Measurements from ENCODE around the gene ATP11A. TPM values are rescaled to one million over a fixed set of nuclear protein-coding genes. Genes with fewer than 3 reads are reported as not detected.
"Not testable (repeated sequence)": the region's sequence is repeated elsewhere in the genome, so short reads cannot be mapped to it uniquely, and the experiment has no call there.

ATP11A gene
- total RNA-seq, 3 donors from 2014 or later = 22.1 to 27.2 (median 26.8) TPM

DNA sequence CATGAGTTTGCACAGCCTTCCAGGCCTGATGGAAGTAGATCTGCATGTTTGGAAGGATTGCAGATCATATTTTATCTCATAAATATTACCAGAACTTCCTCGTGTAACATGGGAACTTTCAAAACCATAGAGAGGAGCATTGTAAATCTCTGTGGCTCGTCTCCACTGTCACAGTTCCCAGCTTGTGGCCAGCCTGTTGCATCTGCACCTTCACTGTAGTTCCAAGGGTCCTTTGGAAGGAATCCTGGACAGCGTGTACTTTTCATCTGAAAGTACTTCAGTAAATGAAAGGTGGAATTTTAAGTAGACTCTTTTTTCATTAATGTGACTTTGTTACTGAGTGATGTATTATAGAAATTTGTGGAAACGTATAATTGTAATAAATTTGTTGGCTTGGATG is 105.4 kb downstream of the ATP11A start:
- Histone ChIP-seq H3K4me3 (no peak overlapping the region), H3K27me3 (no peaks in the 10 kb centered on the region), H3K27ac (no peak overlapping the region), H3K9me3 (no peaks in the 10 kb centered on the region), H3K36me3 (no peaks in the 10 kb centered on the region), H3K4me1 (no peaks in the 10 kb centered on the region)
- TF ChIP-seq CTCF (IDR thresholded peaks at IDR 0.05) (no peak), POLR2A (IDR thresholded peaks at IDR 0.05) (no peak), POLR2AphosphoS5 (IDR thresholded peaks at IDR 0.05) (no peak)
- DNase-seq (ENCODE audit: low spot score in 2 of 2) = no peak
- intact Hi-C loops (cut with DNase I; ENCODE audit: low total_unique reads) = no loop called here

DNA sequence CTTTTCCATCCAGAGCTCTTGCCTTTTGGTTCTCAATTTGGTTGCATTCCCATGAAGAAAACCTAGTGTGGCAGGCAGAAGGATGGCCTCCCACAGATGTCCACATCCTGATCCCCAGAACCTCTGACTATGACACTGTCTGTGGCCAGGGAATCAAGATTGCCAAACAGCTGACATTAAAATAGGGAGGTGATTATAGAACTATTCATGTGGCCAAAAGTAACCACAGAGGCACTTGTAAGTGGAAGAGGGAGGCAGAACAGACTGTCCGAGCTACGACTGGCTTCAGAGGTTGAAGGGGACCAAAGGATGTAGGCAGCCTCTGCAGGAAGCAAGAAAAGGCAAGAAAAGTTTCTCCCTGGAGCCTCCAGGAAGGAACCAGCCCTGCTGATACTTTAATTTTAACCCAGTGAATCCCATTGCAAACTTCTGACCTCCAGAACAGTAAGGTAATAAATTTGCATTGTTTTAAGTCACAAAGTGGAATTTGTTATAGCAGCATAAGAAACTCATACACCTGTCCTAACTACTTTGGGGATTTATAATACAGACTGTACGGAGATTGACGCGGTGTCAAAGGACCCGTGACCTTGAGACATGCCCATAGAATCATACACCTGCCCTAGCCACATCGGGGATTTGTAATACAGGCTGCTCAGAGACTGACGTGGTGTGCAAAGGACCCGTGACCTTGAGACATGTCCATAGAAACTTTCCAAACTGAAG is 106.5 kb downstream of the ATP11A start:
- intact Hi-C loops (cut with DNase I; ENCODE audit: low total_unique reads) = no loop called here
- no peak overlapping the region for H3K27ac ChIP-seq
- no peaks in the 10 kb centered on the region for H3K9me3 ChIP-seq
- no peaks in the 10 kb centered on the region for H3K27me3 ChIP-seq
- H3K36me3 ChIP-seq = no peaks in the 10 kb centered on the region
- no peaks in the 10 kb centered on the region for H3K4me1 ChIP-seq
- DNase-seq (ENCODE audit: low spot score in 2 of 2) = no peak
- no peak overlapping the region for H3K4me3 ChIP-seq
- no peak for TF ChIP-seq POLR2A (IDR thresholded peaks at IDR 0.05)
- TF ChIP-seq POLR2AphosphoS5 (IDR thresholded peaks at IDR 0.05) = no peak
- no peak for TF ChIP-seq CTCF (IDR thresholded peaks at IDR 0.05)

DNA sequence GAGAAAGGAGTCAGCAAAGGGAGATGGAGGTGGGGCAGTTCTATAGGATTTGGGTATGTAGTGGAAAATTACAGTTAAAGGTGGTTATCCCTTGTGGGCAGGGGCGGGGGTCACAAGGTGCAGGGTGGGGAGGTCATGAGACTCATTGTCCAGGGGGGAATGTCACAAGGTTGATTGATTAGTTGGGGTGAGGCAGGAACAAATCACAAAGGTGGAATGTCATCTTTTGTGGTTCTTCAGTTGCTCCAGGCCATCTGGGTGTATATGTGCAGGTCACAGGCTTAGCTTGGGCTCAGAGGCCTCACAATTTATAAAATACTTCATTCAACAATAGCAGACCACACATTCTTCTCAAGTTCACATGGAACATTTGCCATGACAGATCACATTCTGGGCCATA is 109.6 kb downstream of the ATP11A start:
- no peak for TF ChIP-seq CTCF (IDR thresholded peaks at IDR 0.05)
- TF ChIP-seq POLR2AphosphoS5 (IDR thresholded peaks at IDR 0.05) = no peak
- no peak for TF ChIP-seq POLR2A (IDR thresholded peaks at IDR 0.05)
- no peaks in the 10 kb centered on the region for H3K36me3 ChIP-seq
- no peaks in the 10 kb centered on the region for H3K27me3 ChIP-seq
- H3K4me3 ChIP-seq = no peak overlapping the region
- intact Hi-C loops (cut with DNase I; ENCODE audit: low total_unique reads) = no loop called here
- no peaks in the 10 kb centered on the region for H3K9me3 ChIP-seq
- no peaks in the 10 kb centered on the region for H3K4me1 ChIP-seq
- DNase-seq (ENCODE audit: low spot score in 2 of 2) = no peak
- H3K27ac ChIP-seq = no peak overlapping the region

- H3K36me3 ChIP-seq = no peaks in the 10 kb centered on the region
- H3K27ac ChIP-seq = no peak overlapping the region
- TF ChIP-seq POLR2AphosphoS5 (IDR thresholded peaks at IDR 0.05) = no peak
- no peak for TF ChIP-seq POLR2A (IDR thresholded peaks at IDR 0.05)
- TF ChIP-seq CTCF (IDR thresholded peaks at IDR 0.05) = no peak
- H3K4me3 ChIP-seq = no peak overlapping the region
- H3K9me3 ChIP-seq = no peaks in the 10 kb centered on the region
- intact Hi-C loops (cut with DNase I; ENCODE audit: low total_unique reads) = no loop called here
- no peaks in the 10 kb centered on the region for H3K27me3 ChIP-seq
- H3K4me1 ChIP-seq = no peaks in the 10 kb centered on the region
- DNase-seq (ENCODE audit: low spot score in 2 of 2) = no peak
These were observed 110.2 kb downstream of the ATP11A start for GRCh38 chr13:112800057-112800456.

GRCh38 chr13:112800807-112801206 is 111.0 kb downstream of the ATP11A start:
- H3K4me1 ChIP-seq; H3K4me3 ChIP-seq; H3K36me3 ChIP-seq; H3K27me3 ChIP-seq; H3K27ac ChIP-seq; intact Hi-C loops (cut with DNase I; ENCODE audit: low total_unique reads); H3K9me3 ChIP-seq; DNase-seq (ENCODE audit: low spot score in 2 of 2): not testable (repeated sequence)
